Posterior vena cava (tissue), 2 donors: ENCODE results near the gene LEUTX. TPM values are rescaled to one million over a fixed set of nuclear protein-coding genes. Genes with fewer than 3 reads are reported as not detected.

Source experiments
- DNase-seq: peaks from one replicate; pipeline ENCODE4 v3.0.0-alpha.2; 2020; ENCODE audit warnings: low spot score
- intact Hi-C, 2 donors: fragments of 100-400 bp; cut with DNase I; formaldehyde crosslinking; loops; one replicate each; pipeline versions ENCODE4 v1.14.1 to v1.14.2; 2022 to 2023
- microRNA-seq, 2 donors: library from miRNA; unstranded; fragments of <30 nt; microRNA quantifications; one replicate each; pipeline ENCODE4 v1.2.0, GENCODE V29; 2020 to 2021; ENCODE audit warnings: borderline microRNAs expressed in 2 of 2
- total RNA-seq, 2 donors: library from RNA; stranded (reverse); fragmentation: NEBNext Ultra II Directional; extraction: Animal tissue kit (Norgen Biotek cat#: 25700); gene quantifications; one replicate each; pipeline ENCODE4 v1.2.1, GENCODE V29; 2021
- donor health status: DM: yes; HTN: yes; CAD: no.
- donor health status: DM: yes; HTN: yes; CAD: no.

LEUTX gene
- total RNA-seq, 2 donors from 2014 or later = not detected

DNA sequence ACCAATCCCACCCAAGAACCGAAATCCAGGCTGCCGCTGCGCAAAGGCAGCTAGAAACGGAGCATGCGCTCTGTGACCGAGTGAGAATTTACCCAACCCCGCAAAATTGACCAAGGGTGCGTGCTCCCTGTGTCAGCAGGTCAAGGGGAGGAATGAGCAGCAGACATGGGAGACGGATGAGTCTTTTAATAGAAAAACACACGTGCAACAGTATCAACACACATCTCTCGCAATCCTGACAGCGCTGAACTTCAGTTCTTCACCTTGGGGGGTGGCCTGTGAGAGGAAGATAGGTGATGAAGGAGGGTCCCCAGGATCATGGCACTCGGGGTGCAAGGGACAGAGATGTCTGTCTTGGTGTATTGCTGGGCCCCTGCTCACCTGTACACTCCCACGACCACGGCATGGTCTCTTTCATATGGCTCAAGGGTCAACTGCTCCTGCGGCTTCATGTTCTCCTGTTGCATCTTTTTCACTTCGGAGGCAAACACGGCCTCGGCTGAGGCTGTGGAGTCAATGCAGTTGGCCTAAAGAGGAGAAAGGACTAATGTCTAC, 55.7 kb downstream of the LEUTX start:
- no peak for DNase-seq
- intact Hi-C loops = no loop called here

Small RNA genes within 50 kb of the gene (microRNA-seq; reads per million reads assigned to microRNA genes)
- 0 reads per million in 2 donors for gene MIR6719

Other genes starting within 250 kb of the LEUTX start
- gene EID2B, start 246.0 kb upstream of the LEUTX start, total RNA-seq = 1 to 10 TPM; 2.4 to 2.9 TPM
- gene EID2, start 238.7 kb upstream of the LEUTX start, total RNA-seq = 10 to 100 TPM; 12.9 to 13.0 TPM
- gene LGALS13, start 176.3 kb upstream of the LEUTX start, total RNA-seq = not detected
- gene LGALS16, start 122.9 kb upstream of the LEUTX start, total RNA-seq = not detected
- gene LGALS14, start 74.4 kb upstream of the LEUTX start, total RNA-seq = not detected
- not detected for gene CLC, start 40.8 kb upstream of the LEUTX start, total RNA-seq
- gene DYRK1B, start 55.3 kb downstream of the LEUTX start, total RNA-seq = 1 to 10 TPM; 5.4 to 8.7 TPM
- gene FBL, start 67.5 kb downstream of the LEUTX start, total RNA-seq = 100 to 1,000 TPM in 1 of 2 donors, 10 to 100 TPM in 1; 94.1 to 121 TPM
- gene FCGBP, start 155.8 kb downstream of the LEUTX start, total RNA-seq = 10 to 100 TPM; 42.1 to 98.8 TPM
- 10 to 100 TPM; 59.0 to 67.1 TPM for gene PSMC4, start 192.3 kb downstream of the LEUTX start, total RNA-seq
- gene ZNF546, start 218.2 kb downstream of the LEUTX start, total RNA-seq = 1 to 10 TPM; 5.7 to 5.9 TPM